Measurements from ENCODE around the gene VSTM4.

VSTM4 gene

GRCh38 chr10:49116509-49117375 is 1.4 kb upstream of the VSTM4 start:
- DNase-seq = no peak

GRCh38 chr10:49115796-49116508 is 630 bp upstream of the VSTM4 start:
- no peak for DNase-seq

- DNase-seq = no peak
Observed at GRCh38 chr10:49114718-49115014, 656 bp downstream of the VSTM4 start.

GRCh38 chr10:49113741-49114141 is 1.6 kb downstream of the VSTM4 start:
- DNase-seq = no peak

- no peak for DNase-seq
Observed at GRCh38 chr10:49112851-49113250, 2.5 kb downstream of the VSTM4 start.

- DNase-seq = no peak
Observed at GRCh38 chr10:49112098-49112497, 3.2 kb downstream of the VSTM4 start.

GRCh38 chr10:49111320-49111698 is 4.0 kb downstream of the VSTM4 start:
- no peak for DNase-seq

- DNase-seq = no peak
Observed at GRCh38 chr10:49110684-49111319, 4.5 kb downstream of the VSTM4 start.

GRCh38 chr10:49109669-49110340 is 5.5 kb downstream of the VSTM4 start:
- DNase-seq = no peak

- no peak for DNase-seq
Observed at GRCh38 chr10:49108656-49109055, 6.7 kb downstream of the VSTM4 start.

- no peak for DNase-seq
Observed at GRCh38 chr10:49107887-49108267, 7.4 kb downstream of the VSTM4 start.

GRCh38 chr10:49107111-49107886 is 8.0 kb downstream of the VSTM4 start:
- DNase-seq = no peak

GRCh38 chr10:49106451-49106850 is 8.9 kb downstream of the VSTM4 start:
- DNase-seq = no peak

- DNase-seq = no peak
Observed at GRCh38 chr10:49105076-49105475, 10.2 kb downstream of the VSTM4 start.

GRCh38 chr10:49104323-49104722 is 11.0 kb downstream of the VSTM4 start:
- DNase-seq = no peak

GRCh38 chr10:49103761-49104160 is 11.6 kb downstream of the VSTM4 start:
- no peak for DNase-seq

GRCh38 chr10:49099046-49099445 is 16.3 kb downstream of the VSTM4 start:
- DNase-seq = no peak

GRCh38 chr10:49096890-49097445 is 18.4 kb downstream of the VSTM4 start:
- no peak for DNase-seq

GRCh38 chr10:49094646-49095045 is 20.7 kb downstream of the VSTM4 start:
- DNase-seq = no peak

GRCh38 chr10:49093922-49094321 is 21.4 kb downstream of the VSTM4 start:
- DNase-seq = no peak

- DNase-seq = no peak
Observed at GRCh38 chr10:49092477-49092876, 22.8 kb downstream of the VSTM4 start.

GRCh38 chr10:49091450-49092210 is 23.7 kb downstream of the VSTM4 start:
- DNase-seq = no peak

All from NCI-H1417 treated with DMSO at 0.1 percent for 48 hours (cell line).